Spleen (tissue), 11 donors: ENCODE measurements around the gene ABCA1. TPM values are rescaled to one million over a fixed set of nuclear protein-coding genes. Genes with fewer than 3 reads are reported as not detected.
"Not testable (repeated sequence)": the region's sequence is repeated elsewhere in the genome, so short reads cannot be mapped to it uniquely, and the experiment has no call there.

Experiments
- DNase-seq: peaks from one replicate; pipeline ENCODE4 v3.0.0-alpha.2; 2020
- H3K27ac ChIP-seq, 8 donors: fragments of 200-600 bp; sonication (generic) in 7 of 8; 1 replicate in 4 of 8; 2 replicates in 4 of 8; pipeline versions ENCODE4 v1.5.0 to v1.8.0; 2016 to 2021; ENCODE audit warnings: inconsistent platforms in 4 of 8, mild to moderate bottlenecking in 4 of 8, moderate library complexity in 1 of 8
- H3K27me3 ChIP-seq, 7 donors: fragments of 200-600 bp; sonication (generic) in 6 of 7; replicated peaks in 1 of 7; 1 replicate in 4 of 7; 2 replicates in 3 of 7; pipeline versions ENCODE4 v1.5.0 to v1.8.0; 2016 to 2021; ENCODE audit warnings: inconsistent platforms in 3 of 7, mild to moderate bottlenecking in 1 of 7
- H3K36me3 ChIP-seq, 6 donors: fragments of 200-600 bp; sonication (generic) in 5 of 6; 1 replicate in 4 of 6; 2 replicates in 2 of 6; pipeline versions ENCODE4 v1.5.0 to v1.8.0; 2016 to 2021; ENCODE audit warnings: inconsistent platforms in 2 of 6
- H3K4me1 ChIP-seq, 6 donors: fragments of 200-600 bp; sonication (generic) in 5 of 6; 1 replicate in 3 of 6; 2 replicates in 3 of 6; pipeline versions ENCODE4 v1.5.0 to v1.8.0; 2016 to 2021; ENCODE audit warnings: inconsistent platforms in 3 of 6
- H3K4me3 ChIP-seq, 8 donors: fragments of 200-600 bp; sonication (generic) in 7 of 8; 1 replicate in 4 of 8; 2 replicates in 4 of 8; pipeline versions ENCODE4 v1.5.0 to v1.8.0; 2016 to 2021; ENCODE audit warnings: inconsistent platforms in 4 of 8, mild to moderate bottlenecking in 4 of 8, moderate library complexity in 2 of 8
- H3K9me3 ChIP-seq, 8 donors: fragments of 200-600 bp; sonication (generic) in 7 of 8; 1 replicate in 4 of 8; 2 replicates in 4 of 8; pipeline versions ENCODE4 v1.5.0 to v1.8.0; 2016 to 2021; ENCODE audit warnings: inconsistent platforms in 4 of 8
- CTCF ChIP-seq, 11 experiments: fragments of 200-600 bp in 7 of 11; fragments of 450-650 bp in 4 of 11; sonication (generic) in 4 of 11; IDR thresholded peaks in 8 of 11; conservative IDR thresholded peaks in 3 of 11; 1 replicate in 7 of 11; 2 replicates in 4 of 11; pipeline versions ENCODE4 v1.4.0 to v1.8.0; 2016 to 2021; ENCODE audit warnings: antibody characterized with exemption in 11 of 11, inconsistent platforms in 4 of 11, mild to moderate bottlenecking in 1 of 11
- POLR2A ChIP-seq, 3 donors: fragments of 450-650 bp; IDR thresholded peaks; one replicate each; pipeline ENCODE4 v1.5.1; 2017; ENCODE audit warnings: antibody characterized with exemption in 3 of 3, mild to moderate bottlenecking in 1 of 3
- POLR2AphosphoS5 ChIP-seq, 3 donors: sonication (generic); formaldehyde crosslinking; IDR thresholded peaks; one replicate each; pipeline ENCODE4 v1.5.1; 2017; ENCODE audit warnings: antibody characterized with exemption in 3 of 3
- WGBS, 5 donors: extraction: QIAGEN DNeasy Blood & Tissue Kit in 3 of 5; methylation state at CpG; one replicate each; pipeline versions ENCODE4 v1.1.5 to v1.1.7; 2013 to 2018; 5-methylcytosine and 5-hydroxymethylcytosine counted together
- intact Hi-C: fragments of 100-400 bp; cut with DNase I; formaldehyde crosslinking; loops from one replicate; pipeline ENCODE4 v1.15.0; 2023; ENCODE audit warnings: low total_unique reads
- polyA plus RNA-seq, 3 donors: library from polyadenylated mRNA; stranded (reverse); fragments of 200-250 nt; gene quantifications; one replicate each; pipeline ENCODE4 v1.2.1, GENCODE V29; 2013
- total RNA-seq, 7 donors: library from RNA; depleted of rRNA in 3 of 7; stranded (reverse); fragments of >200 nt in 3 of 7; fragmentation: NEBNext Ultra II Directional in 4 of 7; extraction: Animal tissue kit (Norgen Biotek cat#: 25700) in 4 of 7; gene quantifications; one replicate each; pipeline versions ENCODE4 v1.1.0 to v1.2.1, GENCODE V29; 2016 to 2021
- donor health status: healthy with polysubstance abuse.
- donor health status: DM: no; HTN: no; CAD: no; lungs with moderate emphysema.
- donor health status: DM: no; HTN: no; CAD: no.
- donor health status: Bipolar disorder and iron deficiency.
- donor health status: healthy.
- donor health status: DM: no; HTN: no; CAD: no.
- donor health status: DM: yes; HTN: yes; CAD: no.

Gene ABCA1
- total and polyA plus RNA-seq, 10 donors, result 4.5 to 78.4 (median 60.2) TPM

- no peak overlapping the region for H3K27ac ChIP-seq
- WGBS, 5 donors, result 80 to 98% (median 97%) methylated on average over 4 of the region's 4 CpGs
Observed at GRCh38 chr9:104858271-104858670, 69.7 kb downstream of the ABCA1 start.

GRCh38 chr9:104856413-104856941 is 71.5 kb downstream of the ABCA1 start:
- intact Hi-C loops, result no loop called here
- WGBS, 5 donors, result 75 to 96% (median 89%) methylated on average over 5 of the region's 5 CpGs
- peaks cover 0 to 31% (median 20%) of the 10 kb centered on the region in 6 donors for H3K4me1 ChIP-seq

More at GRCh38 chr9:104858271-104858670, 69.7 kb downstream of the ABCA1 start:
- Histone ChIP-seq H3K27me3 (no peaks in the 10 kb centered on the region), H3K4me1 (peaks cover 0 to 46% (median 26%) of the 10 kb centered on the region in 6 donors), H3K4me3 (no peak overlapping the region), H3K9me3 (no peaks in the 10 kb centered on the region), H3K36me3 (peaks cover 0 to 68% (median 9%) of the 10 kb centered on the region in 6 donors)
- TF ChIP-seq POLR2AphosphoS5 (IDR thresholded peaks at IDR 0.05), result no peak
- no peak for TF ChIP-seq CTCF (IDR thresholded peaks at IDR 0.05 in 8 of 11, conservative IDR thresholded peaks at IDR 0.05 in 3 of 11)
- no peak for TF ChIP-seq POLR2A (IDR thresholded peaks at IDR 0.05)
- intact Hi-C loops, result no loop called here
- no peak for DNase-seq

GRCh38 chr9:104855807-104856206 is 72.1 kb downstream of the ABCA1 start:
- H3K27me3 ChIP-seq, result no peaks in the 10 kb centered on the region
- no peak overlapping the region for H3K27ac ChIP-seq
- peaks cover 0 to 73% (median 9%) of the 10 kb centered on the region in 6 donors for H3K36me3 ChIP-seq
- H3K4me1 ChIP-seq, result peaks cover 0 to 31% (median 16%) of the 10 kb centered on the region in 6 donors
- WGBS, 5 donors, result 75 to 93% (median 80%) methylated on average over 3 of the region's 3 CpGs
- no peak overlapping the region for H3K4me3 ChIP-seq
- intact Hi-C loops, result no loop called here
- DNase-seq, result no peak
- H3K9me3 ChIP-seq, result no peaks in the 10 kb centered on the region
- TF ChIP-seq CTCF (IDR thresholded peaks at IDR 0.05 in 8 of 11, conservative IDR thresholded peaks at IDR 0.05 in 3 of 11) (no peak), POLR2AphosphoS5 (IDR thresholded peaks at IDR 0.05) (no peak), POLR2A (IDR thresholded peaks at IDR 0.05) (no peak)

More at GRCh38 chr9:104856413-104856941, 71.5 kb downstream of the ABCA1 start:
- TF ChIP-seq POLR2A (IDR thresholded peaks at IDR 0.05), result no peak
- no peak for TF ChIP-seq POLR2AphosphoS5 (IDR thresholded peaks at IDR 0.05)
- no peak for TF ChIP-seq CTCF (IDR thresholded peaks at IDR 0.05 in 8 of 11, conservative IDR thresholded peaks at IDR 0.05 in 3 of 11)
- H3K36me3 ChIP-seq, result peaks cover 0 to 77% (median 9%) of the 10 kb centered on the region in 6 donors
- no peak for DNase-seq
- H3K27me3 ChIP-seq, result no peaks in the 10 kb centered on the region
- H3K27ac ChIP-seq, result no peak overlapping the region
- H3K4me3 ChIP-seq, result no peak overlapping the region
- no peaks in the 10 kb centered on the region for H3K9me3 ChIP-seq

GRCh38 chr9:104855258-104855657 is 72.7 kb downstream of the ABCA1 start:
- H3K27ac ChIP-seq, H3K4me3 ChIP-seq, H3K27me3 ChIP-seq, intact Hi-C loops, H3K9me3 ChIP-seq, DNase-seq: not testable (repeated sequence)
- WGBS, 5 donors, result 84 to 94% (median 91%) methylated on average over 7 of the region's 7 CpGs
- Histone ChIP-seq H3K36me3 (peaks cover 0 to 74% (median 9%) of the 10 kb centered on the region in 6 donors), H3K4me1 (peaks cover 0 to 31% (median 10%) of the 10 kb centered on the region in 6 donors)
